GM19438 (cell line): ENCODE data around the gene POP4.

ENCODE experiments used
- ATAC-seq: cut with Tn5 transposase; IDR thresholded peaks from one replicate; pipeline ENCODE4 v1.9.1; 2021; ENCODE audit warnings: low read depth; ENCODE audit not compliant: unreplicated experiment

Gene POP4

GRCh38 chr19:29576761-29577648, 29.1 kb upstream of the POP4 start:
- ATAC-seq = no peak

DNA sequence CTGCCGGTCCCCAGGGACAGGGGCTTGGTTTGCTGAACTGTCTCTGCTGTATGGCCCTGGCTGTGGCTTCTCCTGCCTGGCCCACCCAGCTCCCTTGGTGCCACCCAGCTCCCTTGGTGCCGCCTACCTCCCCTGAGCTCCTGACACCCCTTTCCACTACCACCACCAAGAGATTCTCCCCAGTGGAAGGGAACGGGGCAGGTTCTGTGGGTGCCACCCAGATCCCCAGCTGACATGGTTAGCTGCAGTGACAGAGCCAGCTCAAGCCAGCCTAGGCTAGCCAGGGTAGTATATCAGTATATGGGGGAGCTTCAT, 28.5 kb upstream of the POP4 start:
- ATAC-seq = no peak

DNA sequence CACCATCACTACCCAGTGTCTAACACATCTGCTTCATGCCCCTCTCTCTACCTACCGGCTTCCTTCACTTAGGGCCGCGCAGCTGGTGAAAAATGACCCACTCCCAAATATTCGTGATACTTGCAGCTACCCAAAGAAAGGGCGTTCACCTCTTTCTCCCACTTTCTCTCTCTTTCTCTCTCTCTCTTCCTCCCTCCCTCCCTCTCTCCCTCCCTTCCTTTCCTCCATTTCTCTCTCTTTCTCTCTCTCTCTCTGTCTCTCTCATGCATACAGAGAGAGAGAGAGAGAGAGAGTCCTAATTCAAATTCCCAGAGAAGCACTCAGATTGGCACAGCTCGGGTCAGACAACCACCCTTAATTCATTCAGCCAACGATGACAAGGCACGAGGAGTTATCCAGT, 27.7 kb upstream of the POP4 start:
- ATAC-seq = no peak

GRCh38 chr19:29579308-29579910, 26.7 kb upstream of the POP4 start:
- no peak for ATAC-seq

- ATAC-seq = no peak
Measured at GRCh38 chr19:29581398-29581797, 24.7 kb upstream of the POP4 start.

- no peak for ATAC-seq
Measured at GRCh38 chr19:29583196-29583999, 22.7 kb upstream of the POP4 start.

GRCh38 chr19:29586401-29586800, 19.7 kb upstream of the POP4 start:
- no peak for ATAC-seq

GRCh38 chr19:29587059-29587458, 19.0 kb upstream of the POP4 start:
- no peak for ATAC-seq

- ATAC-seq = no peak
Measured at GRCh38 chr19:29587518-29587986, 18.5 kb upstream of the POP4 start.

- no peak for ATAC-seq
Measured at GRCh38 chr19:29588095-29588494, 18.0 kb upstream of the POP4 start.

DNA sequence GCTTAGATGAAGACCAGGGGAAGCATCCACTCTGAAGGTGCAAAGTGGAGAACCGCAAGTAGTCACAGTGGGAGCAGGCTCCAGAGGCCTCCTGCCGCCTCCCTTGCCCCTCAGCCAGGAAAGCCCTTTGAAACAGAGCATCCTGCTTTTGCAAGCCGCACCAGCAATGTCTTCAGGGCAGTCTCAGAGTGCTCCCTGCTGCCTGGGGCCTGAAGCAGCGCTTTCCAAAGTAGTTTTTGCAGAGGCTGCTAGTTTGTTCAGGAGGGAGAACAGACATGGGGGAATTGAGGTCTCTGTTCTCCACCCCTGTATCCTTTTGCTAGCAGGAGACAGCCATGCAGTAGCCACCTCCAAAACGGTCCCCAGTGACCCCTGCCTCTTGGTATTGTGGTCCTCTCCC, 15.8 kb upstream of the POP4 start:
- no peak for ATAC-seq

GRCh38 chr19:29591670-29592069, 14.4 kb upstream of the POP4 start:
- no peak for ATAC-seq

DNA sequence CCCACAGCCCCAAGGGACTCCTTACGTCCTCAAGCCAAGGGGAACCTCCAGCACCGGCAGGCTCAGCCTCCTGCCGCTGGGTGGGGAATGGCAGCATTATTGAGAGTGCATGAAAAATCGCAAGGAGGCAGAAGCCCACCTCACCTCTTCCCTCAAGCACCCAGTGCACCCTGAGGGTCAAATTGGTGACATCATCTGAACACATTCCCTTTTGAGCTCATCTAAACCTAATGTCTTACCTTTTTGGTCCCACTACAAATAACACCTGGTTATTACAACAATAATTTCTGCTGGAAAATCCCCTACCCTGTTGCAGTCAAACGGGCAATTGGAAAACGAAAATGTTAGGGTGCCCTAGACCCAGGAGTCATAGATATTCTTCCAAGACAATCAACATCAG, 12.2 kb upstream of the POP4 start:
- no peak for ATAC-seq

- no peak for ATAC-seq
Measured at GRCh38 chr19:29596080-29596727, 9.9 kb upstream of the POP4 start.

GRCh38 chr19:29596885-29597525, 9.1 kb upstream of the POP4 start:
- ATAC-seq = no peak

GRCh38 chr19:29598036-29598435, 8.0 kb upstream of the POP4 start:
- no peak for ATAC-seq

- no peak for ATAC-seq
Measured at GRCh38 chr19:29598496-29598895, 7.6 kb upstream of the POP4 start.

- no peak for ATAC-seq
Measured at GRCh38 chr19:29603308-29603707, 2.8 kb upstream of the POP4 start.

GRCh38 chr19:29606420-29606747, 301 bp downstream of the POP4 start:
- peak; percentile 8 for ATAC-seq

GRCh38 chr19:29609636-29610035, 3.6 kb downstream of the POP4 start:
- no peak for ATAC-seq

GRCh38 chr19:29610213-29610573, 4.1 kb downstream of the POP4 start:
- no peak for ATAC-seq
